Ectodermal cell (in vitro differentiated cells): ENCODE results near the gene RILP.
A peak's percentile ranks its signal among the peaks of the same experiment; 100 is the strongest.

Experiments
- H3K27ac ChIP-seq: 2 replicates; pipeline ENCODE4 v1.7.0; 2013; ENCODE audit warnings: mild to moderate bottlenecking, low read depth, low read length; ENCODE audit not compliant: insufficient read depth, poor library complexity, severe bottlenecking
- H3K27me3 ChIP-seq: 2 replicates; pipeline ENCODE4 v1.7.0; 2013; ENCODE audit warnings: mild to moderate bottlenecking, low read length; ENCODE audit not compliant: insufficient read depth, control insufficient read depth, poor library complexity, severe bottlenecking
- H3K36me3 ChIP-seq: one replicate; pipeline ENCODE4 v1.7.0; 2013; ENCODE audit warnings: low read length; ENCODE audit not compliant: control insufficient read depth, insufficient read depth
- H3K4me1 ChIP-seq: one replicate; pipeline ENCODE4 v1.7.0; 2013; ENCODE audit warnings: low read length; ENCODE audit not compliant: control insufficient read depth, insufficient read depth
- H3K4me3 ChIP-seq: 2 replicates; pipeline ENCODE4 v1.7.0; 2013; ENCODE audit warnings: low read depth, low read length, control low read depth; ENCODE audit not compliant: insufficient read depth
- H3K9me3 ChIP-seq: 2 replicates; pipeline ENCODE4 v1.7.0; 2013; ENCODE audit warnings: mild to moderate bottlenecking, low read length, moderate library complexity; ENCODE audit not compliant: control insufficient read depth
- WGBS, 2 experiments: methylation state at CpG; one replicate each; pipeline ENCODE4 v1.1.7; 2013; ENCODE audit warnings: missing lambda C conversion rate in 2 of 2; 5-methylcytosine and 5-hydroxymethylcytosine counted together

Gene RILP

GRCh38 chr17:1629504-1630310, 20.0 kb downstream of the RILP start:
- peak overlapping the region; percentile 81 for H3K4me3 ChIP-seq
- peaks cover 17% of the 10 kb centered on the region for H3K4me1 ChIP-seq
- WGBS, 2 experiments: 12% methylated on average over 45 of the region's 45 CpGs
- no peak overlapping the region for H3K27ac ChIP-seq
- no peaks in the 10 kb centered on the region for H3K9me3 ChIP-seq
- no peaks in the 10 kb centered on the region for H3K36me3 ChIP-seq
- peaks cover 28% of the 10 kb centered on the region for H3K27me3 ChIP-seq

GRCh38 chr17:1628856-1629503, 20.7 kb downstream of the RILP start:
- Histone ChIP-seq H3K4me3 (peak overlapping the region; percentile 81), H3K36me3 (no peaks in the 10 kb centered on the region), H3K27me3 (peaks cover 28% of the 10 kb centered on the region), H3K4me1 (peaks cover 17% of the 10 kb centered on the region), H3K27ac (peak overlapping the region; percentile 96), H3K9me3 (no peaks in the 10 kb centered on the region)
- 0% methylated on average over 77 of the region's 77 CpGs for WGBS, 2 experiments

GRCh38 chr17:1627982-1628855, 21.4 kb downstream of the RILP start, which contains the start of gene SLC43A2:
Gene SLC43A2, minus strand, starts transcription at chr17:1628834. Its CDS starts 960 bp downstream, at chr17:1627874.
- peaks cover 17% of the 10 kb centered on the region for H3K4me1 ChIP-seq
- peak within 1 kb of the TSS; percentile 96 for H3K27ac ChIP-seq
- peaks cover 28% of the 10 kb centered on the region for H3K27me3 ChIP-seq
- H3K36me3 ChIP-seq: no peaks in the 10 kb centered on the region
- 0 to 1% methylated on average over 95 of the region's 95 CpGs for WGBS, 2 experiments
- peak within 1 kb of the TSS; percentile 81 for H3K4me3 ChIP-seq
- no peaks in the 10 kb centered on the region for H3K9me3 ChIP-seq

GRCh38 chr17:1627182-1627981, 22.3 kb downstream of the RILP start:
- H3K36me3 ChIP-seq: no peaks in the 10 kb centered on the region
- H3K27ac ChIP-seq: no peak overlapping the region
- peak overlapping the region; percentile 81 for H3K4me3 ChIP-seq
- peaks cover 28% of the 10 kb centered on the region for H3K27me3 ChIP-seq
- no peaks in the 10 kb centered on the region for H3K9me3 ChIP-seq
- 34 to 36% methylated on average over 39 of the region's 39 CpGs for WGBS, 2 experiments
- peaks cover 17% of the 10 kb centered on the region for H3K4me1 ChIP-seq

GRCh38 chr17:1626333-1626732, 23.3 kb downstream of the RILP start:
- Histone ChIP-seq H3K4me1 (peaks cover 21% of the 10 kb centered on the region), H3K27ac (no peak overlapping the region), H3K9me3 (no peaks in the 10 kb centered on the region), H3K36me3 (no peaks in the 10 kb centered on the region), H3K27me3 (peaks cover 28% of the 10 kb centered on the region), H3K4me3 (no peak overlapping the region)
- 39 to 43% methylated on average over 3 of the region's 3 CpGs for WGBS, 2 experiments

GRCh38 chr17:1625581-1625980, 24.1 kb downstream of the RILP start:
- no peak overlapping the region for H3K4me3 ChIP-seq
- no peak overlapping the region for H3K27ac ChIP-seq
- 90 to 91% methylated on average over 6 of the region's 6 CpGs for WGBS, 2 experiments
- H3K36me3 ChIP-seq: no peaks in the 10 kb centered on the region
- H3K9me3 ChIP-seq: no peaks in the 10 kb centered on the region
- H3K27me3 ChIP-seq: peaks cover 24% of the 10 kb centered on the region
- H3K4me1 ChIP-seq: peaks cover 26% of the 10 kb centered on the region

GRCh38 chr17:1625053-1625452, 24.6 kb downstream of the RILP start:
- H3K27ac ChIP-seq: no peak overlapping the region
- no peaks in the 10 kb centered on the region for H3K9me3 ChIP-seq
- peaks cover 26% of the 10 kb centered on the region for H3K4me1 ChIP-seq
- H3K27me3 ChIP-seq: peaks cover 18% of the 10 kb centered on the region
- no peaks in the 10 kb centered on the region for H3K36me3 ChIP-seq
- 91 to 92% methylated on average over 14 of the region's 14 CpGs for WGBS, 2 experiments
- H3K4me3 ChIP-seq: no peak overlapping the region

- Histone ChIP-seq H3K27ac (no peak overlapping the region), H3K9me3 (no peaks in the 10 kb centered on the region), H3K36me3 (no peaks in the 10 kb centered on the region), H3K4me1 (peaks cover 29% of the 10 kb centered on the region), H3K27me3 (peaks cover 14% of the 10 kb centered on the region), H3K4me3 (no peak overlapping the region)
- 87 to 89% methylated on average over 12 of the region's 12 CpGs for WGBS, 2 experiments
These were observed 25.0 kb downstream of the RILP start for GRCh38 chr17:1624650-1625049.

- Histone ChIP-seq H3K4me3 (no peak overlapping the region), H3K36me3 (no peaks in the 10 kb centered on the region), H3K4me1 (peaks cover 33% of the 10 kb centered on the region), H3K27me3 (peaks cover 10% of the 10 kb centered on the region), H3K9me3 (no peaks in the 10 kb centered on the region), H3K27ac (no peak overlapping the region)
- 94% methylated on average over 14 of the region's 14 CpGs for WGBS, 2 experiments
These were observed 26.5 kb downstream of the RILP start for GRCh38 chr17:1623057-1623630.
